H1 (cell line): ENCODE data around the gene OR51B5. TPM values are rescaled to one million over a fixed set of nuclear protein-coding genes. Genes with fewer than 3 reads are reported as not detected.

Experiments
- BCL11A ChIP-seq, 2 experiments: IDR thresholded peaks; one replicate each; pipeline ENCODE4 v1.6.1; 2011; ENCODE audit warnings: low read depth in 2 of 2, low read length in 2 of 2, mild to moderate bottlenecking in 2 of 2
- CTBP2 ChIP-seq: IDR thresholded peaks from 2 replicates; pipeline ENCODE4 v1.7.0; 2011; ENCODE audit warnings: borderline replicate concordance, mild to moderate bottlenecking, moderate library complexity, mixed read lengths, low read length; ENCODE audit not compliant: insufficient read depth, insufficient read length
- MAFK ChIP-seq: IDR thresholded peaks from 2 replicates; pipeline ENCODE4 v1.6.1; 2012; ENCODE audit warnings: low read depth, mild to moderate bottlenecking, improper control_type of control experiment, low read length
- NRF1 ChIP-seq: IDR thresholded peaks from 2 replicates; pipeline ENCODE4 v1.6.1; 2011; ENCODE audit warnings: mild to moderate bottlenecking, low read depth, low read length, improper control_type of control experiment
- POLR2A ChIP-seq, 2 experiments: IDR thresholded peaks; 1 replicate in 1 of 2; 2 replicates in 1 of 2; pipeline ENCODE4 v1.6.1; 2011; ENCODE audit warnings: low read depth in 2 of 2, low read length in 2 of 2, mild to moderate bottlenecking in 2 of 2; ENCODE audit errors: control extremely low read depth in 1 of 2
- RAD21 ChIP-seq, 2 experiments: IDR thresholded peaks in 1 of 2; conservative IDR thresholded peaks in 1 of 2; 2 replicates each; pipeline ENCODE4 v1.6.1; 2011; ENCODE audit warnings: low read depth in 2 of 2, low read length in 2 of 2, improper control_type of control experiment in 1 of 2, inconsistent platforms in 1 of 2, mild to moderate bottlenecking in 1 of 2, moderate library complexity in 1 of 2
- SIRT6 ChIP-seq: IDR thresholded peaks from one replicate; pipeline ENCODE4 v1.7.1; 2012; ENCODE audit warnings: low read length, inconsistent platforms
- TEAD4 ChIP-seq: IDR thresholded peaks from 2 replicates; pipeline ENCODE4 v1.6.1; 2012; ENCODE audit warnings: low read depth, low read length, inconsistent platforms, mixed read lengths
- polyA plus RNA-seq, 7 experiments: library from polyadenylated mRNA; depleted of rRNA in 3 of 7; stranded (reverse) in 5 of 7; unstranded in 2 of 7; fragments of >200 nt in 5 of 7; fragments of 200-250 nt in 2 of 7; gene quantifications; 1 replicate in 5 of 7; 2 replicates in 1 of 7; 4 replicates in 1 of 7; pipeline versions ENCODE4 v1.2.1 to v1.2.3, GENCODE V29; 2011 to 2013; ENCODE audit warnings: missing spikeins in 2 of 7, mixed read lengths in 2 of 7
- total RNA-seq: library from RNA; stranded (reverse); fragmentation: NEBNext Ultra II Directional; extraction: Animal tissue kit (Norgen Biotek cat#: 25700); gene quantifications from 2 replicates; pipeline ENCODE4 v1.2.1, GENCODE V29; 2021

OR51B5 gene
- total and polyA plus RNA-seq, 2 of the 8 experiments (the other 6 are each of a cell fraction or from before 2014, with no cell fraction given): not detected

DNA sequence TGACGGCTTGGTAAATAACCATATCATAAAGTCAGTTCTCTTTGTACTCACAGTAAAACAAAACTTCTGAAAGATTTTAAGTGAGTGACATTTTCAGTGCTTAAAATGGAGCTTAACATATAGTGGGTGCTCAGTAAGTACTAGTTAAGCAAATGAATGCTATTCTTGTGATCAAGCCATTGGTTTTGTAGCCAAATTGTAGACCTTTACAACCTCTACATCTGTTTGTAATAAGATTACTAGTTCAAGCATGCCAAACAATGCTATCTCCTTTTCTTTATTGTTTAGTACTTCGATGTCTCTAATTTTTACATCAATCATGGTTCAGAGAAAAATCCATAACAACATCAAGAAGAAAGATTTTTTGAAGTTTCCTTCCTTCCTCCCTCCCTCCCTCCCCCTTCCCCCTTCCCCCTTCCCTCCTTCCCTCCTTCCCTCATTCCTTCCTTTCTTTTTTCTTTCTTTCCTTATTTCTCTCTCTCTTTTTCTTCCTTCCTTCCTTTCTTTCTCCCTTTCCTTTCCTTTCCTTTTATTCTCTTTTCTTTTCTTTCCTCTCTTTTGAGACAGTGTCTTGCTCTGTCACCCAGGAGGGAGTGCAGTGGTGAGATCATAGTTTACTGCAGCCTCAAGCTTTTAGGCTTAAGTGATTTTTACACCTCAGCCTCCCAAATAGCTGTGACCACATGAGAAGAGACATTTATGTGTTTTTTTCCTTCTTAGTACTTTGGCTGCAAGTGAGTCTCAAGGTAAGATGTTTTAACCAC lies 35.9 kb downstream of the OR51B5 start (continued):
- TF ChIP-seq RAD21 (IDR thresholded peaks at IDR 0.05 in 1 of 2, conservative IDR thresholded peaks at IDR 0.05 in 1 of 2; ENCODE audit: low read depth in 2 of 2, low read length in 2 of 2) (no peak), POLR2A (IDR thresholded peaks at IDR 0.05; ENCODE audit: control extremely low read depth in 1 of 2, low read depth in 2 of 2, low read length in 2 of 2) (no peak), BCL11A (IDR thresholded peaks at IDR 0.05; ENCODE audit: low read depth in 2 of 2, low read length in 2 of 2) (no peak), MAFK (no peak), CTBP2 (no peak), TEAD4 (no peak), SIRT6 (no peak), NRF1 (no peak)
